OCI-LY1 (cell line): Measurements from ENCODE around the gene TPO.

Experiments used
- H2AFZ ChIP-seq: fragments of 200-600 bp; sonication (generic), shearing (Covaris generic); 2 replicates; pipeline ENCODE4 v1.6.0; 2014; ENCODE audit warnings: antibody characterized with exemption, mild to moderate bottlenecking, low read length
- H3F3A ChIP-seq: fragments of 200-600 bp; sonication (generic), shearing (Covaris generic); 2 replicates; pipeline ENCODE4 v1.6.0; 2014; ENCODE audit warnings: mild to moderate bottlenecking, antibody characterized with exemption, low read length, moderate library complexity; ENCODE audit not compliant: insufficient read depth
- H3K27ac ChIP-seq: fragments of 200-600 bp; sonication (generic); 2 replicates; pipeline ENCODE4 v1.5.1; 2014; ENCODE audit warnings: low read length, mixed run types, mild to moderate bottlenecking, low read depth; ENCODE audit not compliant: poor library complexity, severe bottlenecking
- H3K27me3 ChIP-seq: fragments of 200-600 bp; sonication (generic); 2 replicates; pipeline ENCODE4 v1.6.0; 2014; ENCODE audit warnings: antibody characterized with exemption, mild to moderate bottlenecking, low read length, moderate library complexity; ENCODE audit not compliant: insufficient read depth
- H3K36me3 ChIP-seq: fragments of 200-600 bp; sonication (generic); 2 replicates; pipeline ENCODE4 v1.6.1; 2014; ENCODE audit warnings: mild to moderate bottlenecking, antibody characterized with exemption, low read length, moderate library complexity, mixed read lengths; ENCODE audit not compliant: insufficient read depth
- H3K4me1 ChIP-seq: fragments of 200-600 bp; sonication (generic); 2 replicates; pipeline ENCODE4 v1.5.1; 2014; ENCODE audit warnings: mild to moderate bottlenecking, low read length, moderate library complexity; ENCODE audit not compliant: insufficient read depth, severe bottlenecking
- H3K4me2 ChIP-seq: fragments of 200-600 bp; sonication (generic), shearing (Covaris generic); 2 replicates; pipeline ENCODE4 v1.6.1; 2014; ENCODE audit warnings: low read length
- H3K4me3 ChIP-seq: fragments of 200-600 bp; sonication (generic); 2 replicates; pipeline ENCODE4 v1.5.1; 2014; ENCODE audit warnings: low read length, low read depth, mild to moderate bottlenecking, mixed read lengths; ENCODE audit not compliant: poor library complexity, severe bottlenecking
- H3K79me2 ChIP-seq: fragments of 200-600 bp; shearing (Covaris generic); 2 replicates; pipeline ENCODE4 v1.6.1; 2016; ENCODE audit warnings: mixed run types, low read length, mixed read lengths; ENCODE audit not compliant: insufficient read depth
- H3K9ac ChIP-seq: fragments of 200-600 bp; sonication (generic), shearing (Covaris generic); 2 replicates; pipeline ENCODE4 v1.6.1; 2014; ENCODE audit warnings: mild to moderate bottlenecking, low read length, mixed read lengths
- H3K9me2 ChIP-seq: fragments of 200-600 bp; sonication (generic), shearing (Covaris generic); 2 replicates; pipeline ENCODE4 v1.6.1; 2014; ENCODE audit warnings: low read depth, mild to moderate bottlenecking, low read length, mixed read lengths
- H3K9me3 ChIP-seq: fragments of 200-600 bp; shearing (Covaris generic); 2 replicates; pipeline ENCODE4 v1.6.1; 2014; ENCODE audit warnings: low read length, mixed read lengths
- H4K20me1 ChIP-seq: fragments of 200-600 bp; sonication (generic), shearing (Covaris generic); 2 replicates; pipeline ENCODE4 v1.6.0; 2016; ENCODE audit warnings: mild to moderate bottlenecking, low read length; ENCODE audit not compliant: insufficient read depth
- EZH2 ChIP-seq: fragments of 200-600 bp; sonication (generic), shearing (Covaris generic); IDR thresholded peaks from 2 replicates; pipeline ENCODE4 v1.8.0; 2017; ENCODE audit warnings: borderline replicate concordance, mixed run types, mild to moderate bottlenecking, antibody characterized with exemption, low read length, moderate library complexity, mixed read lengths
- TF ChIP-seq, protein P1 (sequence below): fragments of 200-600 bp; sonication (generic), shearing (Covaris generic); IDR thresholded peaks from 2 replicates; pipeline ENCODE4 v1.5.1; 2017; ENCODE audit warnings: mild to moderate bottlenecking, antibody characterized with exemption, low read length, moderate library complexity, mixed read lengths

TPO gene

DNA sequence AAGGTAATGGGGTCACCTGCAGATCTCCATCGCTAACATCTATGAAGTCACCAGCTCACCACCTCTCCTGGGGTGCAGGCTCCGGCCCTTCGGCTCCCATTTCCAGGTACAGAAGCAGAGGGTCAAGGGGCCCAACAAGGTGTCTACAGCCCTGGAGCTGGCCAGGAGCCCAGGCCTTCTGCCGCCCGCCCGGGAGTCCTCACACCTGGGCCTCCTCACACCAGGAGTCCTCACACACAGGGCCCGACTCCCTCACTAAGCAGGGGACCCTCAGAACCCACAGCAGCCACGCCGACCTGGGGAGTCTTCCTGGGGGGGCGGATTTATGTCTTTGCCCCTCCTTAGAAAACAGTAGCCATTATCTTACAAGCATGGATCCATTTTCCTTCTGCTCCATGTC lies 43.4 kb upstream of the TPO start:
- Histone ChIP-seq H3F3A (no peaks in the 10 kb centered on the region), H4K20me1 (no peaks in the 10 kb centered on the region), H3K27ac (no peak overlapping the region), H3K4me2 (no peak overlapping the region), H3K4me3 (no peak overlapping the region), H3K4me1 (no peaks in the 10 kb centered on the region), H3K79me2 (no peaks in the 10 kb centered on the region), H3K9ac (no peak overlapping the region), H2AFZ (no peak overlapping the region), H3K9me3 (no peaks in the 10 kb centered on the region), H3K9me2 (no peaks in the 10 kb centered on the region), H3K36me3 (no peaks in the 10 kb centered on the region), H3K27me3 (peaks cover 3% of the 10 kb centered on the region; the same call in 1 of the 2 replicates)
- TF ChIP-seq EZH2, result no peak
- TF ChIP-seq, protein P1, sequence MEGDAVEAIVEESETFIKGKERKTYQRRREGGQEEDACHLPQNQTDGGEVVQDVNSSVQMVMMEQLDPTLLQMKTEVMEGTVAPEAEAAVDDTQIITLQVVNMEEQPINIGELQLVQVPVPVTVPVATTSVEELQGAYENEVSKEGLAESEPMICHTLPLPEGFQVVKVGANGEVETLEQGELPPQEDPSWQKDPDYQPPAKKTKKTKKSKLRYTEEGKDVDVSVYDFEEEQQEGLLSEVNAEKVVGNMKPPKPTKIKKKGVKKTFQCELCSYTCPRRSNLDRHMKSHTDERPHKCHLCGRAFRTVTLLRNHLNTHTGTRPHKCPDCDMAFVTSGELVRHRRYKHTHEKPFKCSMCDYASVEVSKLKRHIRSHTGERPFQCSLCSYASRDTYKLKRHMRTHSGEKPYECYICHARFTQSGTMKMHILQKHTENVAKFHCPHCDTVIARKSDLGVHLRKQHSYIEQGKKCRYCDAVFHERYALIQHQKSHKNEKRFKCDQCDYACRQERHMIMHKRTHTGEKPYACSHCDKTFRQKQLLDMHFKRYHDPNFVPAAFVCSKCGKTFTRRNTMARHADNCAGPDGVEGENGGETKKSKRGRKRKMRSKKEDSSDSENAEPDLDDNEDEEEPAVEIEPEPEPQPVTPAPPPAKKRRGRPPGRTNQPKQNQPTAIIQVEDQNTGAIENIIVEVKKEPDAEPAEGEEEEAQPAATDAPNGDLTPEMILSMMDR, result no peak

DNA sequence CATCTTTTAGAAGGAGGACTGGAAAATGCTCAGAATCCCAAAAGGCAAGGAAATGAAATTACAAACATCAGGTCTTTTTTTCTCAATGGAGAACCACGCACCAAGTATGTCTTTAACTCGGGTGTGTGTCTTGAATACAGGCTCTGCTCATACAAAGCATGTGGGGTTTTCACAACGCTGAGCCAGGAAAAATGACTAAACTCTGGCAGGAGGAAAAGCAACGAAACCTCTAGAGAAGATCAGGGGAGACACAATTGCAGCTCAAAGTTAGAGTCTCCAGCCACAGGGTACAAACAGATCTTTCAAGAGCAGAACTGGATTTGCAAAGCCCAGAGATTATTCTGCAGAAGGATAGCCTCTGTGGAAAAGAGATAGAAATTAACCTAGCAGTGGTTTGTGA lies 42.8 kb upstream of the TPO start:
- Histone ChIP-seq H3K27me3 (peaks cover 3% of the 10 kb centered on the region; the same call in 1 of the 2 replicates), H2AFZ (no peak overlapping the region)

DNA sequence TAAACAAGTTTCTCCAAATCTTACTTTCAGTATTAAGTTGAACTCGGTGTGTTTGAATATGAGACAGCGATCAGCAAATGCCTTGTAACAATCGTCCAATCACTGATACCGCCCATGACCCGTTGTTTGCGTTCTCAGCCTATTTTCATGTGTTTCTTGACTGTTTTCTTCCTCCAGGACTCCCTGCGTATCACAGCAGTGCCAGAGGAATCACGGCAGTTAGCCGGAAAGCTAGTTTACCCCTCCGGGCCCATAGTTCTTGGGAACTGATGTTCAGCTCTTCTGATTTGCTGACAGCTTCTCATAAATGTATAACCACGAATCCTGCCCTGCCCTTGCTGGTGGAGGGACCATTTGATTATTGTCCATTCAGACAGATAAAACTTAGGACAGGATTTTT lies 42.2 kb upstream of the TPO start:
- Histone ChIP-seq H3K4me3 (no peak overlapping the region), H4K20me1 (no peaks in the 10 kb centered on the region), H3K9me2 (no peaks in the 10 kb centered on the region), H3K79me2 (no peaks in the 10 kb centered on the region), H3K4me2 (no peak overlapping the region), H2AFZ (no peak overlapping the region), H3K9ac (no peak overlapping the region), H3K27me3 (peaks cover 3% of the 10 kb centered on the region; the same call in 1 of the 2 replicates), H3F3A (no peaks in the 10 kb centered on the region), H3K36me3 (no peaks in the 10 kb centered on the region), H3K4me1 (no peaks in the 10 kb centered on the region), H3K9me3 (no peaks in the 10 kb centered on the region), H3K27ac (no peak overlapping the region)
- TF ChIP-seq EZH2, result no peak
- TF ChIP-seq, protein P1, result no peak

More for the DNA sequence above, 42.8 kb upstream of the TPO start:
- no peaks in the 10 kb centered on the region for H3F3A ChIP-seq
- no peak overlapping the region for H3K4me2 ChIP-seq
- no peaks in the 10 kb centered on the region for H3K9me2 ChIP-seq
- no peaks in the 10 kb centered on the region for H4K20me1 ChIP-seq
- no peaks in the 10 kb centered on the region for H3K9me3 ChIP-seq
- no peak for TF ChIP-seq EZH2
- TF ChIP-seq, protein P1, result no peak
- no peak overlapping the region for H3K9ac ChIP-seq
- H3K4me3 ChIP-seq, result no peak overlapping the region
- H3K4me1 ChIP-seq, result no peaks in the 10 kb centered on the region
- H3K27ac ChIP-seq, result no peak overlapping the region
- H3K79me2 ChIP-seq, result no peaks in the 10 kb centered on the region
- no peaks in the 10 kb centered on the region for H3K36me3 ChIP-seq
